ENCODE measurements around the gene NFKBIA.

- TF ChIP-seq POLR2A (IDR thresholded peaks at IDR 0.05) (no peak), CTCF (IDR thresholded peaks at IDR 0.05) (no peak)
These were observed 33.6 kb downstream of the NFKBIA start for GRCh38 chr14:35370969-35371368.

Data from Peyer's patch (tissue), 4 donors.